MCF 10A (cell line): Measurements from ENCODE around the gene DYNC1H1. TPM values are rescaled to one million over a fixed set of nuclear protein-coding genes. Genes with fewer than 3 reads are reported as not detected.
A peak's percentile ranks its signal among the peaks of the same experiment; 100 is the strongest.

Experiments
- BruUV-seq: library from RNA; stranded (reverse); fragments of 400-500 nt; replicated peaks from 2 replicates; lab custom pipeline; 2021; lab: Mats Ljungman, UMichigan
- CTCF ChIA-PET: fragments of 300-600 bp; sonication (Branson Sonifier 250); formaldehyde crosslinking; extraction: SDS; loops from one replicate; lab custom pipeline; 2021; ENCODE audit warnings: antibody characterized with exemption, inconsistent platforms; lab: Yijun Ruan, JAX
- POLR2A ChIA-PET: fragments of 300-600, 350-650 bp; sonication (Branson Sonifier 250); formaldehyde crosslinking; extraction: SDS; loops from one replicate; lab custom pipeline; 2020; ENCODE audit warnings: antibody characterized with exemption, inconsistent platforms; lab: Yijun Ruan, JAX
- DNase-seq: peaks from one replicate; pipeline ENCODE4 v3.0.0-alpha.2; 2018; ENCODE audit not compliant: unreplicated experiment
- H3K27ac Mint-ChIP-seq: one replicate; pipeline ENCODE4 v1.8.0; 2022; ENCODE audit warnings: mild to moderate bottlenecking, low read depth, mixed read lengths; ENCODE audit not compliant: unreplicated experiment
- H3K27me3 Mint-ChIP-seq: one replicate; pipeline ENCODE4 v1.8.0; 2022; ENCODE audit warnings: mixed read lengths; ENCODE audit not compliant: insufficient read depth, unreplicated experiment
- H3K36me3 Mint-ChIP-seq: one replicate; pipeline ENCODE4 v1.8.0; 2022; ENCODE audit warnings: mild to moderate bottlenecking, moderate library complexity, mixed read lengths; ENCODE audit not compliant: insufficient read depth, unreplicated experiment
- H3K4me1 Mint-ChIP-seq: one replicate; pipeline ENCODE4 v1.8.0; 2022; ENCODE audit warnings: mixed read lengths; ENCODE audit not compliant: insufficient read depth, unreplicated experiment
- H3K4me3 Mint-ChIP-seq: one replicate; pipeline ENCODE4 v1.8.0; 2022; ENCODE audit warnings: mild to moderate bottlenecking, moderate library complexity, mixed read lengths; ENCODE audit not compliant: unreplicated experiment
- H3K9me3 Mint-ChIP-seq: one replicate; pipeline ENCODE4 v1.8.0; 2022; ENCODE audit warnings: mixed read lengths; ENCODE audit not compliant: unreplicated experiment
- CTCF ChIP-seq: fragments of 200-600 bp; IDR thresholded peaks from one replicate; pipeline ENCODE4 v1.8.0; 2022; ENCODE audit warnings: antibody characterized with exemption, mild to moderate bottlenecking; ENCODE audit not compliant: unreplicated experiment
- intact Hi-C: fragments of 100-400 bp; cut with micrococcal nuclease; formaldehyde crosslinking; loops from 2 replicates; pipeline ENCODE4 v1.14.1; 2022
- total RNA-seq: library from RNA; stranded (reverse); gene quantifications from 2 replicates; pipeline ENCODE4 v1.2.3, GENCODE V29; 2022

Gene DYNC1H1
- total RNA-seq, 1 experiment from 2014 or later = 704 TPM

- CTCF ChIA-PET = interaction anchor here (0.6 to 2.1 kb wide), 5 partner anchors 9 to 228 kb away, joined by 3 to 17 read pairs (median 3); no protein-coding TSS in a partner anchor
- H3K27ac Mint-ChIP-seq = peak overlapping the region; percentile 92
- no peaks in the 10 kb centered on the region for H3K27me3 Mint-ChIP-seq
- peaks cover 25% of the 10 kb centered on the region for H3K4me1 Mint-ChIP-seq
- no peaks in the 10 kb centered on the region for H3K9me3 Mint-ChIP-seq
- DNase-seq = no peak
- intact Hi-C loops = no loop called here
- BruUV-seq = no TSS peak
- peak overlapping the region; percentile 63 for H3K4me3 Mint-ChIP-seq
- TF ChIP-seq CTCF = no peak
- peaks cover 34% of the 10 kb centered on the region for H3K36me3 Mint-ChIP-seq
- POLR2A ChIA-PET = interaction anchor here (0.5 to 1.6 kb wide), 16 partner anchors 8 to 366 kb away, joined by 3 to 10 read pairs (median 4); partner anchors contain the start of gene WDR20
Measured at GRCh38 chr14:102088012-102088792, 123.8 kb downstream of the DYNC1H1 start.

GRCh38 chr14:102089621-102090343 is 125.4 kb downstream of the DYNC1H1 start:
- Mint-ChIP-seq H3K27ac (peak overlapping the region; percentile 92), H3K36me3 (peaks cover 18% of the 10 kb centered on the region), H3K4me3 (peak overlapping the region; percentile 63), H3K27me3 (no peaks in the 10 kb centered on the region), H3K4me1 (peaks cover 21% of the 10 kb centered on the region), H3K9me3 (no peaks in the 10 kb centered on the region)
- TF ChIP-seq CTCF = no peak
- POLR2A ChIA-PET = interaction anchor here (0.6 kb wide), 3 partner anchors 16 to 1813 kb away, joined by 3 to 4 read pairs (median 3); no protein-coding TSS in a partner anchor
- BruUV-seq = no TSS peak
- intact Hi-C loops = no loop called here
- CTCF ChIA-PET = interaction anchor here (0.7 to 1.3 kb wide), 2 partner anchors 66 to 226 kb away, joined by 3 read pairs; no protein-coding TSS in a partner anchor
- DNase-seq = no peak

- CTCF ChIA-PET = interaction anchor here (2.5 kb wide), 1 partner anchor 129 kb away, joined by 12 read pairs; no protein-coding TSS in a partner anchor
Measured at GRCh38 chr14:102090713-102091112, 126.3 kb downstream of the DYNC1H1 start.

More at GRCh38 chr14:102090713-102091112, 126.3 kb downstream of the DYNC1H1 start:
- BruUV-seq = no TSS peak
- TF ChIP-seq CTCF = no peak
- no peak for DNase-seq
- intact Hi-C loops = no loop called here
- POLR2A ChIA-PET = interaction anchor here (0.6 to 1.0 kb wide), 2 partner anchors 110 to 355 kb away, joined by 3 read pairs; no protein-coding TSS in a partner anchor
- Mint-ChIP-seq H3K27me3 (no peaks in the 10 kb centered on the region), H3K4me1 (peaks cover 26% of the 10 kb centered on the region), H3K27ac (no peak overlapping the region), H3K36me3 (peaks cover 9% of the 10 kb centered on the region), H3K4me3 (no peak overlapping the region), H3K9me3 (no peaks in the 10 kb centered on the region)
